ENCODE results near the gene SDC1. TPM values are rescaled to one million over a fixed set of nuclear protein-coding genes. Genes with fewer than 3 reads are reported as not detected.

SDC1 gene
- total and polyA plus RNA-seq, 11 donors, result 0.15 to 2.2 (median 0.36) TPM; not detected in 1

- DNase-seq, result no peak
- H3K27me3 ChIP-seq, result no peaks in the 10 kb centered on the region
- WGBS, 4 donors, result 95% methylated on average over 13 to 26 of the region's 26 CpGs
- no peaks in the 10 kb centered on the region for H3K4me1 ChIP-seq
- ATAC-seq, result no peak
- H3K4me3 ChIP-seq, result no peak overlapping the region
- H3K9me3 ChIP-seq, result no peaks in the 10 kb centered on the region
- H3K36me3 ChIP-seq, result no peaks in the 10 kb centered on the region
- no peak overlapping the region for H3K27ac ChIP-seq
- intact Hi-C loops (cut with DNase I), result no loop called here
- TF ChIP-seq, protein P1, sequence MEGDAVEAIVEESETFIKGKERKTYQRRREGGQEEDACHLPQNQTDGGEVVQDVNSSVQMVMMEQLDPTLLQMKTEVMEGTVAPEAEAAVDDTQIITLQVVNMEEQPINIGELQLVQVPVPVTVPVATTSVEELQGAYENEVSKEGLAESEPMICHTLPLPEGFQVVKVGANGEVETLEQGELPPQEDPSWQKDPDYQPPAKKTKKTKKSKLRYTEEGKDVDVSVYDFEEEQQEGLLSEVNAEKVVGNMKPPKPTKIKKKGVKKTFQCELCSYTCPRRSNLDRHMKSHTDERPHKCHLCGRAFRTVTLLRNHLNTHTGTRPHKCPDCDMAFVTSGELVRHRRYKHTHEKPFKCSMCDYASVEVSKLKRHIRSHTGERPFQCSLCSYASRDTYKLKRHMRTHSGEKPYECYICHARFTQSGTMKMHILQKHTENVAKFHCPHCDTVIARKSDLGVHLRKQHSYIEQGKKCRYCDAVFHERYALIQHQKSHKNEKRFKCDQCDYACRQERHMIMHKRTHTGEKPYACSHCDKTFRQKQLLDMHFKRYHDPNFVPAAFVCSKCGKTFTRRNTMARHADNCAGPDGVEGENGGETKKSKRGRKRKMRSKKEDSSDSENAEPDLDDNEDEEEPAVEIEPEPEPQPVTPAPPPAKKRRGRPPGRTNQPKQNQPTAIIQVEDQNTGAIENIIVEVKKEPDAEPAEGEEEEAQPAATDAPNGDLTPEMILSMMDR (IDR thresholded peaks at IDR 0.05), result no peak
- no peak for TF ChIP-seq POLR2A (IDR thresholded peaks at IDR 0.05)
Observed at GRCh38 chr2:20200697-20201555, 24.0 kb downstream of the SDC1 start.

DNA sequence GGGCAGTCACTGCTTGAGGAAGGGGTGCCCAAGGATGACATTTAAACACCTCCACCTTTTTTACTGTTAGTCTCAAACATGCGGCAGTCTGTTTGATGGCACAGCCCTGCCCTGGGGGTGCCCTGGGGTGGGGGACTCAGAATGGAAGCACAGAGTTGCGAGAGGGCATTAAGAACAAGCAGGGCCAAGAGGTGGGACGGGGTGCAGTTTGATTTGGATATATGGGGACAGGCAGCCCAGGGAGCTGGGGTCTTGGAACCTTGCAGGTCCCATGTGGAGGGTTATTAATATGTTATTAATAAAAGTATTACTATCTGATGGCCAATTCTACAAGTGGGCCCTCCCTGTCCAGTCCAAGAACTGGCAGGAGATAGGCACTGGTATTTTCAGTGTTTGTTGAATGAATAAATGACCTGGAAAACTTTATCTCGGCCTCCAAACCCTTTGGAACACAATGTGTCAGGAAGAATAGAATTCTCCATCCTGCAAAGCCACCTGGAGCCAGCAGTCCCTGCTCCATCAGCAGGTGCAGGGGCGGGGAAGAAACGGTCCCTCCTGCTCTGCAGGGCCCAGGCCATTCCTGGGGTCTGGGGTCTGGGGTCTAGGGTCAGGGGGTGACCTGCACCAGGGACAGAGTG is 25.2 kb downstream of the SDC1 start:
- Histone ChIP-seq H3K27me3 (no peaks in the 10 kb centered on the region), H3K4me1 (no peaks in the 10 kb centered on the region), H3K27ac (no peak overlapping the region), H3K36me3 (no peaks in the 10 kb centered on the region), H3K9me3 (no peaks in the 10 kb centered on the region), H3K4me3 (no peak overlapping the region)
- intact Hi-C loops (cut with DNase I), result no loop called here
- DNase-seq, result no peak
- TF ChIP-seq, protein P1 (IDR thresholded peaks at IDR 0.05), result no peak
- no peak for TF ChIP-seq POLR2A (IDR thresholded peaks at IDR 0.05)
- no peak for ATAC-seq
- 89 to 96% (median 92%) methylated on average over 6 of the region's 6 CpGs for WGBS, 4 donors

- H3K27me3 ChIP-seq, result no peaks in the 10 kb centered on the region
- no peak for ATAC-seq
Observed at GRCh38 chr2:20198796-20199632, 25.9 kb downstream of the SDC1 start.

More at GRCh38 chr2:20198796-20199632, 25.9 kb downstream of the SDC1 start:
- no peak overlapping the region for H3K27ac ChIP-seq
- intact Hi-C loops (cut with DNase I), result no loop called here
- no peaks in the 10 kb centered on the region for H3K9me3 ChIP-seq
- TF ChIP-seq, protein P1 (IDR thresholded peaks at IDR 0.05), result no peak
- no peak for TF ChIP-seq POLR2A (IDR thresholded peaks at IDR 0.05)
- H3K4me1 ChIP-seq, result no peaks in the 10 kb centered on the region
- no peaks in the 10 kb centered on the region for H3K36me3 ChIP-seq
- 76 to 85% (median 81%) methylated on average over 14 of the region's 14 CpGs for WGBS, 4 donors
- no peak for DNase-seq
- no peak overlapping the region for H3K4me3 ChIP-seq
